NCI-H1092 treated with DMSO at 0.1 percent for 48 hours (cell line): ENCODE measurements around the gene SMCO4.

Source experiments
- DNase-seq: peaks from one replicate; lab custom pipeline; 2025; lab: John Stamatoyannopoulos, UW

Gene SMCO4

DNA sequence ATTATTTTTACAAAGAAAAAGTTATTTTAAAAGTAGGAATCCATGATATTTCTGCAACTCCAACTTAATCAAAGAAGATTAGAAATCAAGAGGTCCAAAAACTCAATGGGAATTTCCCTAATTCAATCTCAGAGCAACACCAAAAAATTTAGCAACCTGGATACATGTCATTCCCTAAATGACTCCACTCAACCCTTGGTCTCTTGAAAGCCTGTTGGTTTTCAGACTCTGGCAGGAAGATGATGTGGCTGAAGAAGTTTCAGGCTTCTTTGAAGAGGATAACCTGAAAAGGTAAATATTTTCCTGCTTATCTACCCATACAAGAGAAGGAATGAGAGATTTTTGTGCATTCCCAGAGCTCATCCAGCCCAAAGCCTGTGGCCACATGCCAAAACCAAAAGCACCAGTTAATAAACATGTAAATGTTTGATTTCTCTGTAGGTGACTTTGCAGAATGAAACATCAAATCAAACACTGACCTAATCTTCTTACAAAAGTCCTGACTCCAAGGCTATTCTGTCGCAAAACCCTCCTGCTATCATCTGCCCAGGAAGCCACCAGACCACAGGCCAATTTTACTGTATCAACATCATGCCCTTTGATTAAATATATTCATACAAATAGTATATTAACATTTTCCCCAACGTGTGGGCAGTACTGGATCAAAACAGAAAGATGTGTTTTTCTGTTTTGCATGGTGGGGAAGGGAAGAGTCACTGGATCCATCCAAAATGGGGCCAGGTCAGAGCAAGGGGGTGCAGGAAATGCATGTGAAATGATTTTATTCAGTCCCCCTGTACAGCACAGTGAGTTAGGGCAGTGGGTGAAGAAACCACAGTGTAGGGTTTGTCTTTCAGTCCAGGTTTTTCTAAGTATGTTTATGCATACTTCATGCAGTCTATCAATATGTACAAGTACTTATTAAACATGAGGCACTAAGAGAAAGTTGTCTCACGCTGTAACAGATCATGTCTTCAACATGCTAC lies 38.8 kb downstream of the SMCO4 start:
- peak; percentile 13 for DNase-seq

DNA sequence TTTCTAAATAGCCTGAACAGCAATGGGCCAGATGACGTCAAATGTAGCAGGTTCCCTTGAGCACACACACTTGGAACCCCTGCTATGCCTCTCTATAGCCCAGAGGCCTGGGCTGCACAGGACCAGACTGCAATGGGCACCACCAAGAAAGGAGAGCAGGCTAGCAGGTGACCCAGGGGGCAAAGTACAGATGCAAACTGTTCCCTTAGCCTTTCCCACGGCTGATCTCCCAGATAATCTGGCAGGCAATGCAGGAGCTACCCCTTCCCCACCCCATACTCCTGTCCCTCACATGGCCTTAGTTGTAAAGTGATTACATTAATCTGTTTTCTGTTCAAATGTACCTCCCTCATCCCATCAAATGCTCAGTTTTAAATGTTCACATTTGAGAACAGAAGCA lies 41.3 kb downstream of the SMCO4 start:
- no peak for DNase-seq

DNA sequence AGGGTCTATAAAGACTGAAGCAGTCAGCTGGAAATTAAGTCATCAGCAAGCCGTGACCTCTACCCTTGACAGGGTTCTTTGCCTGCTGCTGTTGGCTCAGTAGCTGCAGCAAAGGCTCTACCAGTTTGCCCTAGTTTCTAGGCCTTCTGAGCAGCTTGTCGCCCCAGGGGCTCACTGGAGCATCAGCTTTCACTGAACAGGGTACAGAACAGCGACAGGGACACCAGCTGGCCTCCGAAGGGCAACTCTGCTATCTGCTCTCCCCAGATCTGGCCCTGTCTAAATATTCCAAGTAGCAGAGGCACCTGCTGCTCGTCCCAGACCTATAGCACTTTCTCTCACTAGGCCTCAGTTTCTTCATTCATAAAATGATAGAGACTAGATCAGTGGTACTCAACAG lies 42.4 kb downstream of the SMCO4 start:
- no peak for DNase-seq

DNA sequence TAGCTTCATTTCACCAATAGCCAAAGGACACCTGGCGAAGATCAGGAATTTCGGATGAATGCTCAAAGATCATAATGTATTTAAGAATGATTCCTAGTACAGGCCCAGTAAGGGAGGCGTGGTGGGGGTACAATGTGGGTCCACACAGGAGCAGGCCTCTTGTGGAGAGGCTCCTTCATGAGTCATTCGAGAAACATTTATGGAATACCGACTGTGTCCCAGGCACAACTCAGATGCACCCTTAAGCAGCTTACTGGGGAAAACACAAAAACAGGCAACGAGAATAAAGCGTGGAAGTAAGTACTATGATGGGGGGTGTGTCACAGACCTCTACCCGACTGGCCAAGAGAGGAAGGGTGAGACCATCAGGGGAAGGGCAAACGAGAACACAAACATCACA lies 44.5 kb downstream of the SMCO4 start:
- DNase-seq = no peak

DNA sequence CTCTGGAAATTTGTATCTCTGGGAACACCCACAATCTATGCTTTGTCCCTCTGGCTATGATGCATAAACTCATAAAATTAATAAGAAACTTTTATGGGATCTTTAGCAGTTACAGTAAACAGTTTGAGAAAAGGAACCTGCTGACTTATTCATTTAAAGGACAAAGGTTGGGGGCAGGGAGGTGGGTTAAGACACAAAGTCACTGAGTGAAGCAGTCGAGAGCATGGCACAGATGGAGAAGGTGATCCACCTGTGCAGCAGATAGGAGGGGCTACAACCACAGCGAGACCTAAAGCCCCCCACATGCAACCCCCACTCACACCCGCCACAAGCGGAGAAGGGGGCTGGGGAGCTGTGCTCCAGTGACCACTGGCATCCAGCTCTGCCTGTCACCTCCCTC lies 45.0 kb downstream of the SMCO4 start:
- DNase-seq = no peak

DNA sequence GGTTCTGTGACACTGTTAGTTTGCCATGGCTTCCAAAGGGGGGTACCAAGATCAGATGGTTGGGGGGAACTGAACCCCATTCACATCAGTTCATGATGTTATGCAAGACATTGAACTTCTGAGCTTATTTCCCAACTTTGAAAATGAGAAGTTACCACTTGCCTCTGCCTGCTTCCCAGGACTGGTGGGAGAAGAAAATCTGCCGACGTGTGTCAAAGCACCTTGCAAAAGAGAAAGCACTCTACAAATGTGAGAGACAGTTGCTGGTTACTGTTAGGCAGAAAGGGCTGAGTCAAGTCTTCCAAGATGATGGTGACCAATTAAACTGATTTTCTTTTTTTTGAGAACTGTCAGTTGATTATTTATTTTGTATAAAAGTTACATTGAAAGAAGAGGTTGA lies 45.6 kb downstream of the SMCO4 start:
- DNase-seq = no peak

DNA sequence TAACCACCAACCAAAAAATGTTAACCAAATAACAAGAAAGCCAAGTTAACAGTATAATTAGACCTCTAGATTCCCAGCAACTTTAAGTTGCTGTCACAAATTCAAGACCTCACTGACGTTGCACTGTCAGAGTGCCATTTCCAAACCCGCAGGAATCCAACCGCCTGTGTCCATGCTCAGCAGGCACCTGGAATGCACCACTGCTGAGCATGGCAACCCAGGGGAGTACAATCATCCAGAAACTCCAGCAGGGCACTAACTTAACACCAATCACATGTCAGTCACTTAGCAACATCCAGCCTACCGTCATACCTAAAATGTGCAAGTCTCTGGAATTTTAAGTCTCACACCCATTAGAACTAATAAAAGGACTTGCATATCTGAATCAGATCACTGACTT lies 48.8 kb downstream of the SMCO4 start:
- DNase-seq = no peak

DNA sequence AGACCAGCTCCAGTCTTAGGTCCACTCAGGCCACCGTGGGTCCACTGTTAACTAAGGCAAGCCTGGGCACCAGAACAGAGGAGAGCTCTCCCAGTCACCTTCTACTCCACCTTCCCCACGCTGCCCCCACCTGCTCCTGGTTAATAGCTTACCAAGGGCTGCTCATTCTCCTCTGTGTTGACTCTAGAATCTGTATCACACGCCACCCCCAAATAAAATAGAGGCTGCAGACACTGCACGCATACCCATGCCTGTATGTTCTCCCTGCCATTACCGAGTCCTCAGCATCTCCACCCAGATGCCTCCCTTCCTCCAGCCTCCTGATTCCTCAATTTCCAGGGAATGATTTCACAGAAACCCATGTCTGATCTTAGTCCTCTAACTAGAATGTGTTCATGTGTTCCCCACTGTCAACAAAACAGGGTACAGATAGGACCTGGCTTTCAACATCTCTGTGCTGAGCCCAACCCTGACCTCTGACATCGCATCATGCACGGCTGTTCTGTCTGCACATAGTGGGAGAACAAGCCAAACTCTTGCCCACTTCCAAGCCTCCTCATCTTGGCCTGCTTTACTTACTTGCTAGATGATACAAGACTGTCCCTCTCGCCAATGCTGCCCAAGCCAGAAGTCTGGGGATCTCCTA lies 49.8 kb downstream of the SMCO4 start:
- no peak for DNase-seq

DNA sequence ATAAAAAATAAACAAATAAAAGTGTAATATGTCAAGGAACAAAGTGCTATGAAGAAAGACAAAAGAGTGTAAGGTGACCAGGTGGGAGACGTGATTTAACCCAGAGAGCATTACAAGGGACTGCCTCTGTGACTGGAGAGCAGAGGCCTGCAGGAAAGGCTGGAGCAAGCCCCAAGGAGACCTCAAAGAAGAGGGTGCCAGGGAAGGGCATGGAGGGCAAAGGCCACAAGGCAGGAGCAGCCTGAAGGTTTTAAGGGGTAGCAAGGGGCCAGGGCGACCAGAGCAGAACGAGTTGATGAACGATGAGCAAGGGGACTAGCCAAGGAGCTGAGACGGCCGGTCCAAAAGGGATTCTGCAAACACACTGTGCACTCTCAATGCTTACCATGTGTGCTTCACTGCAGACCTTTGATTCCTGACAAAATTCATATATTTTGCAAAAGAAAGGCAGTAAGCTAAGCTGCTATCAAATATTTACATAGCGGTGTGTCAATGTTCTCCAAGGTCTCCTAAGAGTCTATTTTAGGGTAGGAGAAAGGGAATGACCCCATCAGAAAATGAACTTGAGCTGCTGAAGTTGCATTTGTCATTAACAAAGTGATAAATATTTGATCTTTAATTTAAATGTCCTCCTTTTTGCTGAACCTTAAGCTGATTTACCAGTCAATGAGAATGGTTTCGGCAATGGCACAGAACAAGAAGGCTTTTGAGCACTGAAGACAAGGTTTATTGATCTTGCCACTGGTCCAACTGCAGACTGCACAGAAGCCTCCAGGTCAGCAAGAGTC lies 50.5 kb downstream of the SMCO4 start:
- no peak for DNase-seq

DNA sequence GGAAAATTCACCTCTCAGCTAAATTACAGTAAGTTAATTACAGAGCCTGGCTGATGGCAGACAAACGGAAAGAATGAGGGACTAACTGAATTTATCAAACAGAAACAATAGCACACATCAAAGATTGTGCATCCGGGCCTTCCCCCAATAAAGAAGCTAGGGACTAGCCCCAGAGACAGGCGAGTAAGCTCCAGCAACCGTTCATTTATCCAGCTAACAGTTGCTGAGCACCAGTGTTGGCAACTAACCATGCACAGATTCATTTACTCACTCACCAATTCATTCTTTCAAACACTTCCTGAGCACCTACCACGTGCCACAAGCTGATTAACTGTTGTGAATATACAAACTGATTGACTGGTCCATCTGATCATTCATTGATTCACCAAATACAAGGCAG lies 51.2 kb downstream of the SMCO4 start:
- no peak for DNase-seq

DNA sequence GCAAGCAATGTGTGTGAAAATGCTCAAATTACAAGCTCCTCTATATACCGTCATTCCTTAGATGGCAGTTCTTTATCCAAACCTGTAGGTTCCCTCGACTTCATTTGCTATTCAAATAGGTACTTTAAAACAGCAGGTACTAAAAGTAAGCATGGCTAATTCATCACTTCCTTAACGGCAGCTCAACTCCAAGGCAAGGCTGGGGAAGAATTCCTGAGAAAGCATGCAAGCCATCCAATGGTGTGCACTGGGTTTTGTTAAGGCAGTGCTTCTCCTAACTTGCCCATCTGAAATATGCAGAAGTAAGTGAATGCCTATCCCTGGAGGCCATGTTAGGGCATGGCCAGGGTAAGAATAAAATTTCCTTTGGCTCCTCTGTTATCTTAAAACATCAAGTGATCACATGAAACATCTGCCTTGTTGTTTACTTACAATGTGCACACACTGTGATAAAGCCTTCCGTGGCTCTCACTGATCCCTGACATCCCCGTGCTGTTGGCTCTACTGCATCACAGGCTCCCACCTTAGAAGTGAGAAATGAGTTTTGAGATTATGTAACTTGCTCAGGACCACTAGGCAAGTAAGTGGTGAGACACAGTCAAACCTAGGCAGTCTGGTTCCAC lies 52.1 kb downstream of the SMCO4 start:
- DNase-seq = no peak

DNA sequence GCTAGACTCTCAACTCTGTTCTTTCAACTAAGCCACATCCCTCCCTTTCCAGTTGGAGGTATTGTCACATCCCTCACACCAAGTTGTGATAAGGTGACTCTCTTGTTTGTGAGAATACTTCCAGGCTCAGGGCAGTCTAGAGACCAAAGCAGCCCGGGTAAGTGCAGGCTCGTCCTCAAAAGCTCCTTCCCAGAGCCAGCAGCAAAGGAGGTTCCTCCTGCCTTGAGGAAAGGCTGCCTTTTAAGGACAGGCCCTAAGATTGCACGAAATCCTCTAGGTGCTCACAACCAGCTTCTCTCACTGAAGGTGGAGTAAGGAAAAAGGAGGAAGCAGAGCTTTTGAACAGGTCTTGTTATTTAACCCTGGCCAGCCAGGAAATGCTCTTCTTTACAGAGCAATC lies 53.4 kb downstream of the SMCO4 start:
- no peak for DNase-seq

DNA sequence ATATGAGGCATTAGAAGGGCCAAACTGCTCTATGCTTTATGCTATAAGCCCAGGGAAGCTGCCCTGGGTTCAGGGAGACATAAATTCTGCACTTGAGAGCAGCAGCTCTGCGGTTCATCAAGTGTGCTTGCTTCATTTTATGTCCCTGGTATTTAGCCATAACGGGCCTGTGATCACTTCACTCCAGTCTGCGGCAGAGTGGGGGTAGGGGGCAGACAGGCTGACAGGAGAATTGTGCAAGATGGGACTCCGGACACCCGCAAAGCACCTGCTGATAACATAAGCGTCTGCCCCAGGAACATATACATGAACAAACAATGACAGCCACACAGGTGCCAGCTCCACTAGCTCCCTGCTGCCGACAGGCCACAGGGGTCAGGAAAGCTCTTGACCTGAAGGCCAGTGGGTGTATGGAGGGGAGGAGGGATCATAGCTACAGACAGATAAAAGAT lies 56.1 kb downstream of the SMCO4 start:
- peak; percentile 73 for DNase-seq

DNA sequence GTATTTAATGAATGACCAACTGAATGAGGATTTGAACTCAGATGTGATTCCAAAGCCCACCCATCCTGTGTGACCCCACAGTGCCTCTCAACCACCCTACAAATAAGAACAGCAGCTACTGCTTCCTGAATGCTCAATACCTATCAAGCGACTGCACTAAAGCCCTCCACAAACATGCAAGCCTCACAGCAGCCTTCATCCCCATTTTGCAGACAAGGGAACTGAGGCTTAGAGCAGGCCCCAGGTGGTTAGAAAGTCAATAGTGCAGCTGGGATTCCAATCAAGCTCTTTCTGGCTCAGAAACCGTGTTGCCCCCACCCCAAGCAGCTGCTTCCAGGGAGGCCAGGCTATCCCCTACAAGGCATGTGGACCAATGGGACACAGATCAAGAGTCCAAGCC lies 57.2 kb downstream of the SMCO4 start:
- DNase-seq = no peak

DNA sequence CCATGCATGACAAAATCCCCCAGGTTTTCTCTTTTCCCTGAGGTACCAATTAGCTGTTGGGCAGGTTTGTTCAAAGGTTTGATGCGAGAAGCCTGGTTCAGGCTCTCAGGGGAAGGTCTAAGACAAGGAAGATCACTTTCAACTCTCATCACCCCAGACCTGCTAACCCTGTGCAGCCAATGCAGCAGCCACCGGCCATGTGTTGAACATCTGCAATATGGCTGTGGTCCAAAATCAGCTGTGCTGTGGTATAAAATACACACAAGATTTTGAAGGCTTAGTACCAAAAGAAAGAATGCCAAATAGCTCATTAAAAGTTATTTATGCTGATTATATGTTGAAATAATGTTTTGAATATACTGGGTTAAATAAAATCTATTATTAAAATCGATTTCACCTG lies 58.5 kb downstream of the SMCO4 start:
- no peak for DNase-seq

DNA sequence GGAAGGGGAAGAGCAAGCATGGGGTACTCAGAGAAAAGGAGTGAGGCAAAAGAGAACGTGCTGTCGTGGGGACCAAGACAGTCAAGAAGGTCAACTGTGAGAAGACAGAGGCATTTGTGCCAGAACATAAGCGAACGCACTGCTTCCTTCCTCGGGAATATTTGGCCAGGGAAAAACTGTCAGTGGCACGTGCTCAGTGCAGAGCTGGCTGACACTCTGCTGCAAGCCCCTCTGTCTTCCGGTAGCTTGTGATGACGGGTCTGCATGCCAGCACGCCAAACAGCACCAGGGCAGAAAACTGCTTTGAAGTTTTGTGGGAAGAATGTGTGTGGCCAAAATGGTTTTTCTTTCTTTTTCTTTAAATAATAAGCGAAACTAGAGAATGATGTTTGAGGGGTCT lies 60.6 kb downstream of the SMCO4 start:
- no peak for DNase-seq

DNA sequence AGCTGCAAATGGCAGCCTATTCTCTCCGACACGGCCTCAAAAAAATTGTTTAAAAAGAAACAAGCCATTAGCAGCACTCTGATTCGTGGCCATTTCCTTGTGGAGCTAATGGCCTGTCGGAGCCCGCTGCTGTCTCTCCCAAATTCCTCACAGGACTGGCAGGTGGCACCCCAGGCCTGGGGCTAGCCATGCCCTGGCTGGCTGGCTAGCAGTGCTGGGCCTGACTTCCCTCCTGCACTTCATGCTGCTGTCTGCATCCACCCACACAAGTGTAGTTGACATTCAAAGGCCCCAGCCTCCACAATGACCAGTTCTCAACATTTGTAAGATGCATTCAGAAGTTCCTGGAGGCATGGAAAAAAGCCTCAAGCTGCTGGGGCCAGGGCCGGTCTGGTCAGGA lies 61.5 kb downstream of the SMCO4 start:
- DNase-seq = no peak

DNA sequence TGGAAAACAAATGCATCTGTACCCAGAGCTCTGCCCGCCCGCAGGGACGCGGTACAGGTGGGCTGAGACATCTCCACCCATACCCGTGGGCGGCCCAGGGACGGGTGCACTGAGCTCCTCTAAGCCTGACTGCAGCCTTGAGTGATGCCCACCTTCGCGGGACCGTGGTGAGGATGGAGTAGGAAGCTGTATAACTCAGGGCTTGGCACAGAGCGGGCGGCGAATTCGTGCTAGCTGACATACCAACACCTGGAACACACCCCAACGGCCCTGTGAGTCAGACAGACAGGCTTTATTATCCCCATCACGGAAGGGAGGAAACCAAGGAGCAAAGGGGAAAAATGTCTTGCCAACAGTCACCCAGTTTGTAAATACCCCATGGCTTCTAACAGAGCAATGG lies 61.9 kb downstream of the SMCO4 start:
- DNase-seq = no peak

DNA sequence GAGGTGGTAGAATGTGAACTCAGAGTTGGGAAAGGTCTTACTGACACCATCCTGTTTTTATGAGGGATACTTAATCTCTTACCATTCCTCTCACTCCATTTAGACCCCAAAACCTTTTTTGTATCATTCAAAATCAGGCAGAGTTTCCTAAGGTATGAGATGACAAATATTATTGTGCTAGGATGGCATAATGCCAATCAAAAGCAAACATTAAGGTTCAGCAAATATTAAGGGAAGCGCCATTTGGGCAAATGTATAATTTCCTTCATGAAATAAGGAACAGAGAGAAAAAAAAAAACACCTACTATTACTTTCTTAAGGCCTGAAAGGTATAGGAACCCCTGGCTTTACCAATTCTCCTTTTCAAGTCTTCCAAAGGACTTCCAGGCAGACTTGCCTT lies 62.4 kb downstream of the SMCO4 start:
- no peak for DNase-seq

DNA sequence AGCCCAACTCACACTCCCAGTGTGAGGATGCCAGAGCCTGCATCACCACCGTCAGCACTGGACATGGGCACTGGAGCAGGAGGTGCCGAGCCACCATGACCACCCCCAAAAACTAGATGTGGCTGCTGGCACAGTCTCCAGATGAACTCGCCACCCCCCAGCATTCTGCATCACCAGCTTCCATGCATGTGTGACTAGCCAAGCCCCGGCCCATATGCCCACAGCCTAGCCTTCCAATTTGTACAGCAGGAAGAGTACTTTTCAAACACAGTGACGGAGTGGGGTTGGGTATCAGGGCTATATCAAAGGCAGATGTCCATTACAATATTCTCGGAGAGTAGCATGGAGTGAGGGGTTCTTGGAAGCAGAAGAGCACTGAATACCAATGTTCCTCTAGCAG lies 62.9 kb downstream of the SMCO4 start:
- no peak for DNase-seq

DNA sequence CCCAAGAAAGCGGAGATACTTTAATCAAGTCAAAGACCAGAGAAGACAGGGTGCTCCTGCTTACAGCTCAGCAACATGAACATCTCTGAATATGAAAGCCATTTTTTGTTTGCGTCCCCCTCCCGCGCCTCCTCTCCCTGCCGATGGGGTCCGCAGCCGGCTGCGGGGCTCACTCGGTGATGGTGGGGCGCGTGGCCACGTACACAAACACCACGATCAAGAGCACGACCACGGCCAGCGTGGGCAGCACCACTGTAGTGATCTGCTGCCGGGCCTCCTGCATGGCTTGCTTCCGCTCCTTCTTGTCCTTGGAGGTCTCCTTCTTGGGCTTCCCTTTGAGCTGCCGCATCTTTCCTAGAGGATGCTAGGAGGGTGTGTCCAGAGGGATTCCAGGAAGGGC lies 64.3 kb downstream of the SMCO4 start:
- DNase-seq = no peak

DNA sequence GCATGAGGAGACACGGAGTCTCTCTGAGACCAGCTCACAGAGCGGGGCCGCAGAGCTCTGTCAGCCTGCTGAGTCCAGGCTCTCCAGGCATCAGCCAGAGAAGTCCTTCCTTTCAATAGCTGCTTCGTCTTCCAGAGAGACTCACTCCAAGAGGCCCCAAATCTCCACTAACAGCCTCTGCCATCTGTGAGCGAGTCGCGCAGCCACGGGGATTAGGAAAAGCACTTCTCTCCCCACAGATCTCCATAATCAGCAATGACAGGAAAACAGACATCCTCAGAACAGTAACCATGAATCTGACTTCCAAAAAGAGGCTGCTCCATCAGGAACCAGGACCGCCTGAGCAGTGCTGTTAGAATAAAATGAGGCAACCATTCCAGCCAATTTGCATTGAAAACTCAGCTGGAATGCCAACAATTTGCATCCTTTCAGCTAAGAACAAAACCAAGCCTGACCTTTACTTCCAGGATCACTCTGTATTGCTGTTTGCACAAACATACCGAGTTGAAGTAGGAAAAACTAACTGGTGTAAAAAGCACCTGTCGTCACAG lies 65.4 kb downstream of the SMCO4 start:
- no peak for DNase-seq
